Right lobe of liver (tissue), 4 donors: ENCODE measurements around the gene UGT2B10.

ENCODE experiments used
- POLR2A ChIP-seq: fragments of 450-650 bp; IDR thresholded peaks from one replicate; pipeline ENCODE4 v1.6.1; 2017; ENCODE audit warnings: antibody characterized with exemption, mild to moderate bottlenecking
- TF ChIP-seq, protein P1 (sequence below), 4 donors: fragments of 200-600 bp in 3 of 4; fragments of 450-650 bp in 1 of 4; IDR thresholded peaks; one replicate each; pipeline versions ENCODE4 v1.5.1 to v1.8.0; 2016 to 2022; ENCODE audit warnings: antibody characterized with exemption in 4 of 4, mild to moderate bottlenecking in 2 of 4
- donor health status: DM: no; HTN: no; CAD: no.
- donor health status: DM: no; HTN: no; CAD: no.
- donor health status: DM: no; HTN: yes; CAD: no.

GRCh38 chr4:68865188-68865638, 49.4 kb downstream of the UGT2B10 start:
- TF ChIP-seq, protein P1, sequence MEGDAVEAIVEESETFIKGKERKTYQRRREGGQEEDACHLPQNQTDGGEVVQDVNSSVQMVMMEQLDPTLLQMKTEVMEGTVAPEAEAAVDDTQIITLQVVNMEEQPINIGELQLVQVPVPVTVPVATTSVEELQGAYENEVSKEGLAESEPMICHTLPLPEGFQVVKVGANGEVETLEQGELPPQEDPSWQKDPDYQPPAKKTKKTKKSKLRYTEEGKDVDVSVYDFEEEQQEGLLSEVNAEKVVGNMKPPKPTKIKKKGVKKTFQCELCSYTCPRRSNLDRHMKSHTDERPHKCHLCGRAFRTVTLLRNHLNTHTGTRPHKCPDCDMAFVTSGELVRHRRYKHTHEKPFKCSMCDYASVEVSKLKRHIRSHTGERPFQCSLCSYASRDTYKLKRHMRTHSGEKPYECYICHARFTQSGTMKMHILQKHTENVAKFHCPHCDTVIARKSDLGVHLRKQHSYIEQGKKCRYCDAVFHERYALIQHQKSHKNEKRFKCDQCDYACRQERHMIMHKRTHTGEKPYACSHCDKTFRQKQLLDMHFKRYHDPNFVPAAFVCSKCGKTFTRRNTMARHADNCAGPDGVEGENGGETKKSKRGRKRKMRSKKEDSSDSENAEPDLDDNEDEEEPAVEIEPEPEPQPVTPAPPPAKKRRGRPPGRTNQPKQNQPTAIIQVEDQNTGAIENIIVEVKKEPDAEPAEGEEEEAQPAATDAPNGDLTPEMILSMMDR (IDR thresholded peaks at IDR 0.05), result no peak
- TF ChIP-seq POLR2A, result no peak
